ENCODE results near the gene GRK4. TPM values are rescaled to one million over a fixed set of nuclear protein-coding genes. Genes with fewer than 3 reads are reported as not detected.

Gene GRK4
- total and polyA plus RNA-seq, 2 donors (not counting 1 experiment from before 2014, with no cell fraction given) = 0.73 to 2.3 TPM

DNA sequence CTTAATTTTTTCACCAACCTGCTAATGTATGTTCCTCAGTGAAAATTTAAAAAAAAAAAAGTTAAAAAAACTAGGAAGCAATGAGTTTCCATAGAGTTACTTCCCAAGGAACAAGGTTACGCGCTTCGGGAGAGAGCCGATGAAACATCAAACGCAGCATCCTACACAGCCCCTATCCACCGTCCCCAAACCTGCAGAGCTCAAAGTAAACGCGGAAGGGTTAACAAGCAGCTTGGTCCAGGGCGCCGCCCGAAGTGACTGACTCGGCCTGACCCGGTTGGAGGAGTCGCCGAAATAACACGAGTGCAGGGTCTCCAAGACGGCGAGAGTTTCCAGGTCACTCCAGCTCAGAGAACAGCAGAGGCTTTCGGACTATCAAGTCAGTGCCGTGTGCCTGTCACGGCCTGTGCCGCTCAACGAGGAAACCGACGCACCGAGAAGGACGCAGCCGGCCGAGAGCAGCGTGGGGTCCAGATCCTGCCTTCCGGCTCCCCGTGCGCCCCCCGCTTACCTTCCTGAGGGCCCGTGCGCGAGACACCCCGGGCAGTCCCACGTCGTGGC is 677 bp upstream of the GRK4 start:
- peaks cover 44% of the 10 kb centered on the region for H3K79me2 ChIP-seq (ENCODE audit: control insufficient read depth, insufficient read depth, low read length)
- TF ChIP-seq EZH2 (IDR thresholded peaks at IDR 0.05; ENCODE audit: borderline replicate concordance, insufficient read depth, low read depth, low read length, poor library complexity, severe bottlenecking) = no peak
- TF ChIP-seq, protein P1, sequence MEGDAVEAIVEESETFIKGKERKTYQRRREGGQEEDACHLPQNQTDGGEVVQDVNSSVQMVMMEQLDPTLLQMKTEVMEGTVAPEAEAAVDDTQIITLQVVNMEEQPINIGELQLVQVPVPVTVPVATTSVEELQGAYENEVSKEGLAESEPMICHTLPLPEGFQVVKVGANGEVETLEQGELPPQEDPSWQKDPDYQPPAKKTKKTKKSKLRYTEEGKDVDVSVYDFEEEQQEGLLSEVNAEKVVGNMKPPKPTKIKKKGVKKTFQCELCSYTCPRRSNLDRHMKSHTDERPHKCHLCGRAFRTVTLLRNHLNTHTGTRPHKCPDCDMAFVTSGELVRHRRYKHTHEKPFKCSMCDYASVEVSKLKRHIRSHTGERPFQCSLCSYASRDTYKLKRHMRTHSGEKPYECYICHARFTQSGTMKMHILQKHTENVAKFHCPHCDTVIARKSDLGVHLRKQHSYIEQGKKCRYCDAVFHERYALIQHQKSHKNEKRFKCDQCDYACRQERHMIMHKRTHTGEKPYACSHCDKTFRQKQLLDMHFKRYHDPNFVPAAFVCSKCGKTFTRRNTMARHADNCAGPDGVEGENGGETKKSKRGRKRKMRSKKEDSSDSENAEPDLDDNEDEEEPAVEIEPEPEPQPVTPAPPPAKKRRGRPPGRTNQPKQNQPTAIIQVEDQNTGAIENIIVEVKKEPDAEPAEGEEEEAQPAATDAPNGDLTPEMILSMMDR (IDR thresholded peaks at IDR 0.05) = no peak
- H3K4me3 ChIP-seq (ENCODE audit: control extremely low read depth in 1 of 5, extremely low read depth in 1 of 5, insufficient read depth in 1 of 5, low read depth in 2 of 5, low read length in 4 of 5) = peak overlapping the region; percentile 48 to 86 (median 74)
- WGBS (ENCODE audit: insufficient coverage) = under 1% methylated on average over 40 of the region's 40 CpGs
- peak overlapping the region; percentile 96 for H3K4me2 ChIP-seq (replicated peaks; ENCODE audit: low read depth, low read length, poor library complexity, severe bottlenecking)
- POLR2A ChIA-PET = interaction anchor here (0.5 to 1.7 kb wide), 10 partner anchors 9 to 721 kb away, joined by 3 to 6 read pairs (median 4); partner anchors contain the start of genes HAUS3, POLN and RNF4
- H3K9me3 Mint-ChIP-seq (ENCODE audit: insufficient read depth) = no peaks in the 10 kb centered on the region
- DNase-seq (no peak), ATAC-seq (ENCODE audit: low read depth) (peak; percentile 23)
- CTCF ChIA-PET = interaction anchor here (0.5 to 3.7 kb wide), 7 partner anchors 13 to 1612 kb away, joined by 3 to 30 read pairs (median 4); partner anchors contain the start of genes CFAP99 and ZFYVE28
- no peaks in the 10 kb centered on the region for H3K27me3 Mint-ChIP-seq
- H3K27me3 ChIP-seq (replicated peaks in 1 of 4; ENCODE audit: control extremely low read depth in 1 of 4, control insufficient read depth in 3 of 4, insufficient read depth in 4 of 4, low read length in 3 of 4) = no peaks in the 10 kb centered on the region
- no peaks in the 10 kb centered on the region for H3K9me3 ChIP-seq (ENCODE audit: control extremely low read depth in 1 of 3, control insufficient read depth in 2 of 3, insufficient read depth in 1 of 3, low read length in 2 of 3)
- peaks cover 42% of the 10 kb centered on the region for H4K20me1 ChIP-seq (ENCODE audit: control insufficient read depth, insufficient read depth, low read length, poor library complexity, severe bottlenecking)
- H3K27ac ChIP-seq (ENCODE audit: low read length in 2 of 2) = peak overlapping the region; percentile 78 to 91
- H3K27ac Mint-ChIP-seq = peak overlapping the region; percentile 96
- H2AFZ ChIP-seq (ENCODE audit: insufficient read depth, low read depth, low read length, poor library complexity, severe bottlenecking) = peak overlapping the region; percentile 97
- peaks cover 20 to 25% of the 10 kb centered on the region in 2 donors for H3K4me1 ChIP-seq (ENCODE audit: control insufficient read depth in 2 of 2, insufficient read depth in 2 of 2, low read length in 2 of 2)
- H3K4me3 Mint-ChIP-seq = peak overlapping the region; percentile 96
- peak overlapping the region; percentile 85 for H3K9ac ChIP-seq (ENCODE audit: low read length)
- intact Hi-C loops (cut with micrococcal nuclease) = loop anchor here (1.0 to 5.0 kb wide), 11 partner anchors 28 to 1105 kb away; partner anchors contain the start of genes CFAP99, HAUS3, HTT and HTT-AS
- peaks cover 0 to 15% of the 10 kb centered on the region in 2 experiments for H3K36me3 ChIP-seq (replicated peaks in 1 of 2; ENCODE audit: control extremely low read depth in 1 of 2, control insufficient read depth in 1 of 2, extremely low read depth in 1 of 2, insufficient read depth in 2 of 2, low read length in 1 of 2)
- H3K4me1 Mint-ChIP-seq = peaks cover 28% of the 10 kb centered on the region
